Measurements from ENCODE around the gene ZCCHC14.
"Not testable (repeated sequence)": the region's sequence is repeated elsewhere in the genome, so short reads cannot be mapped to it uniquely, and the experiment has no call there.

The ZCCHC14 gene

DNA sequence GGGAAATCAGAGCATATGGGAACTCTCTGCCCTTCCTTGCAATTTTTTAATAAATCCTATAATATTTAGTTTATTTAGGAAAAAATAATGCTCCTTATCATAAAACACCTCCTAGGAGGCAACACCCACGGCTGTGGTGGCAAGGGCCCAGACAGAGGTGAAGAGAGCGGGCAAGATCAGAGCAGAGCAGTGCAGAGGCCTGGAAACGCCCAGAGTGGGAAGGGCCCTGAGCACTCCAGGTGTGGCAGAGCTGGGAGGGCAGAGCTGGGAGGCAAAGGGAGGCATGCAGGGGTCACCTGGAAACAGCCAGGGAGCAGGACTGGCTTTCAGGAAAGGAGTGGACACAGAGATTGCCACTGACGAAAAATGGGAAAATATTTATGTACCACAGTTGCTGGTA, 126.5 kb downstream of the ZCCHC14 start:
- DNase-seq (ENCODE audit: low read depth): no peak
- no peak overlapping the region for H3K4me3 ChIP-seq (ENCODE audit: control insufficient read depth, low read depth, low read length)
- TF ChIP-seq, protein P1, sequence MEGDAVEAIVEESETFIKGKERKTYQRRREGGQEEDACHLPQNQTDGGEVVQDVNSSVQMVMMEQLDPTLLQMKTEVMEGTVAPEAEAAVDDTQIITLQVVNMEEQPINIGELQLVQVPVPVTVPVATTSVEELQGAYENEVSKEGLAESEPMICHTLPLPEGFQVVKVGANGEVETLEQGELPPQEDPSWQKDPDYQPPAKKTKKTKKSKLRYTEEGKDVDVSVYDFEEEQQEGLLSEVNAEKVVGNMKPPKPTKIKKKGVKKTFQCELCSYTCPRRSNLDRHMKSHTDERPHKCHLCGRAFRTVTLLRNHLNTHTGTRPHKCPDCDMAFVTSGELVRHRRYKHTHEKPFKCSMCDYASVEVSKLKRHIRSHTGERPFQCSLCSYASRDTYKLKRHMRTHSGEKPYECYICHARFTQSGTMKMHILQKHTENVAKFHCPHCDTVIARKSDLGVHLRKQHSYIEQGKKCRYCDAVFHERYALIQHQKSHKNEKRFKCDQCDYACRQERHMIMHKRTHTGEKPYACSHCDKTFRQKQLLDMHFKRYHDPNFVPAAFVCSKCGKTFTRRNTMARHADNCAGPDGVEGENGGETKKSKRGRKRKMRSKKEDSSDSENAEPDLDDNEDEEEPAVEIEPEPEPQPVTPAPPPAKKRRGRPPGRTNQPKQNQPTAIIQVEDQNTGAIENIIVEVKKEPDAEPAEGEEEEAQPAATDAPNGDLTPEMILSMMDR (IDR thresholded peaks at IDR 0.05; ENCODE audit: control insufficient read depth, insufficient read depth, low read depth, low read length, missing control alignments): no peak

DNA sequence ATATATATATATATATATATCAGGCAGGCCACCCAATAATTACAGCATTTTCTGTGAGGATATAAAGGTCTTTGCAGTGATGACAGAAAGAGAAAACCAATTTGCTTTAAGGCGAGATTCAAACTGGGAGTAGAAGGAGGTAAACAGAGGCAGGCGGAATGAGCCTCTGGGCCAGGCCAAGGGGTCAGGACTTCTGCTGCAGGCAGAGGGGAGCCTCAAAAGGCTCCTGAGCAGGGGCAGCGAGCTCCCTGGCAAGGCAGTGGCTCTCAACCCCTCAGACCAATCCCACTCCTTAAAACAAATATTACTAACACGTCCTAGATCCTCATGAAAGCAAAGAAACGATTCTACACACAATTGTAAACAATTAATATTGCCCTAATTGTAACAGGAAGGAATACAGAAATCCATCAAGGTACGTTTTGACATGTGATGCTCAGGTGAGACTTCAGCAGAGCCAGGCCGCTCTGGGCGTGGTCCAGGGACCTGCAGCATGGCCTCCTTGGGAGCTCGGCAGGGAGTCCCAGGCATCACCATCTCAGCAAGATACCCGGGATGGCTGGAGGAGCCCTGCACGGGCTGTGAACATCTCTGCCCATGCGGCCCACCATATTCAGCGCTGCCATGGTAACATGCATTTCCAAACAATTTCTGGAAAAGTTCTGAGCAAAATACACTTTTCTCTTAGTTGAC, 127.7 kb downstream of the ZCCHC14 start:
- DNase-seq (ENCODE audit: low read depth): no peak
- no peak overlapping the region for H3K4me3 ChIP-seq (ENCODE audit: control insufficient read depth, low read depth, low read length)

DNA sequence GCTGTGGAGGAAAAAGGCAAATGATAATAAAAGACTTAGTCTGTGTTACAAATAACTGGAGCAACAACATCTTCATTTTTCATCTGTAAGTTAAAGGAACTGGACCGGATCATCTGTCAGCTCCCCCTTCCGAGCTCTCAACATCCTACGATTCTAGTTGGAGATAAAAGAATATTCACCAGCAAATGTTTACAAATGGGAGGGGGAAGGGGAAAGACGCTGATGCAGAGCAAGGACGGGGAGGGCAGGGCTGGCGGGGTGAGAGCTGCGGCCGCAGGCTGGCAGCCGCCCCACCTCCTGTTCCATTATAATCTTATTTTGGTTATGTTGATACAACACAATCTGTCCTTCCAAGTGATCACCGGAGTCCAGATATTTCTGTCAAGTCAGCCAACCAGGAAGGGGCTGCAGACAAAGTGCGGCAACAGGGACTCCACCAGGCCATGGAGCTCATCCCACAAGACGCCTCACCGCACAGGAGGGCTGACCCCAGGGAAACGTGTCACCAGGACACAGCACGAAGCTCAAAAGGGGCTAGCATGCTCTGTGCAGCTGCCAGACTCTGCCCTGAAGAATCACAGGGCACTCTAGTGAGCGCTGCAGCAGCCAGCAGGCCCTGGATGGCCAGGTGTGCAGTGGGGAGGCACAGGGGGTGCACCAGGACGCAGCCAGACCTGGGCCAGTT, 128.9 kb downstream of the ZCCHC14 start:
- TF ChIP-seq, protein P1 (IDR thresholded peaks at IDR 0.05; ENCODE audit: control insufficient read depth, insufficient read depth, low read depth, low read length, missing control alignments): no peak
- no peak for DNase-seq (ENCODE audit: low read depth)
- H3K4me3 ChIP-seq (ENCODE audit: control insufficient read depth, low read depth, low read length): no peak overlapping the region

More for the DNA sequence above, 127.7 kb downstream of the ZCCHC14 start:
- TF ChIP-seq, protein P1 (IDR thresholded peaks at IDR 0.05; ENCODE audit: control insufficient read depth, insufficient read depth, low read depth, low read length, missing control alignments): no peak

DNA sequence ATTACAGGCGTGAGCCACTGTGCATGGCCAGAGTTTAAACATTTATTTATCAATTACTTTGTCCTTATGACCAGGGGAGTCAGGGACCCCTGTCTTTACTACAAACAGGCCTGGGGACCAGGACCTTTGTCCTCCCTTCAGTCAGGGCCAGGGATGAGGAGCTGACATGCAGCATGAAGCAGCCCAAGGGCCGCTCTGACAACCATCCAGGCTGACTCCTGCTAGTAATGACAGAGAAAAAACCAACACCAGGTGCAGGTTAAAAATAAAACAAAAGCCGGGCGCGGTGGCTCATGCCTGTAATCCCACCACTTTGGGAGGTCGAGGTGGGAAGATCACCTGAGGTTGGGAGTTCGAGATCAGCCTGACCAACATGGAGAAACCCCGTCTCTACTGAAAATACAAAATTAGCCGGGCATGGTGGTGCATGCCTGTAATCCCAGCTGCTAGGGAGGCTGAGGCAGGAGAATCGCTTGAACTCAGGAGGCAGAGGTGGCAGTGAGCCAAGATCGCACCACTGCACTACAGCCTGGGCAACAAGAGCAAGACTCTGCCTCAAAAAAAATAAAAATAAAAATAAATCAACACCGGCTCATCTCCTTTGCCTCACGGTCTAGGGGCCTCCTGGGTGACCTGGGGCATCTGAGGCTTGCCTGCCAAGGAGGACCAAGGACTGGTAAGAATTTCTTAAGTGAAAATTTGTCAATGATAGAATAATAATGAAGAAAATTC, 129.8 kb downstream of the ZCCHC14 start:
- H3K4me3 ChIP-seq (ENCODE audit: control insufficient read depth, low read depth, low read length); DNase-seq (ENCODE audit: low read depth): not testable (repeated sequence)

DNA sequence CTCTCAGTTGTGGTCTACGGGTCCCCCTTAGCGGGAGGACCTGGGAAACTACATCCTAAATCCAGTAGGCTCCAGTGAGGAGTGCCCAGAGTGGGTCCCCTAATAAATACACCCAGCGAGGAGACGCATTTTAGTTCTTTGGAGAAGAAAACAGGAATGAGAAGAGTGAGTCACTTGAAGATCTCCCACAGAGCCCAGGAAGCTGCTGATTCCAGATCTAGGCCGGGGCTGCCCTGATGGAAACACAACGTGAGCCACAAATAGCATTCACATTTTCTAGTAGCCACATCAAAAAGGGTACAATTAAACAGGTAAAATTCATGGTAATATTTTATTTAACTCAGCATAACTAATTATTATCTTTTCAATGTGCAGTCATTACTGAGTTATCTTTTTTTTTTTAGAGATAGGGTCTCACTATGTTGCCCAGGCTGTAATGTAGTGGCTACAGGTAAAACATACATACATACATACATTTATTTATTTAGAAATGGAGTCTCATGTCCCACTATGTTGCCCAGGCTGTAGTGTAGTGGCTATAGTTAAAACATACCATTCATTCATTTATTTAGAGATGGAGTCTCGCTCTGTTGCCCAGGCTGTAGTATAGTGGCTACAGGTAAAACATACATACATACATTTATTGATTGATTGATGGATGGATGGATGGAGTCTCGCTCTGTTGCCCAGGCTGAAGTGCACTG, 130.8 kb downstream of the ZCCHC14 start:
- DNase-seq (ENCODE audit: low read depth): no peak
- TF ChIP-seq, protein P1 (IDR thresholded peaks at IDR 0.05; ENCODE audit: control insufficient read depth, insufficient read depth, low read depth, low read length, missing control alignments): no peak
- H3K4me3 ChIP-seq (ENCODE audit: control insufficient read depth, low read depth, low read length): no peak overlapping the region

DNA sequence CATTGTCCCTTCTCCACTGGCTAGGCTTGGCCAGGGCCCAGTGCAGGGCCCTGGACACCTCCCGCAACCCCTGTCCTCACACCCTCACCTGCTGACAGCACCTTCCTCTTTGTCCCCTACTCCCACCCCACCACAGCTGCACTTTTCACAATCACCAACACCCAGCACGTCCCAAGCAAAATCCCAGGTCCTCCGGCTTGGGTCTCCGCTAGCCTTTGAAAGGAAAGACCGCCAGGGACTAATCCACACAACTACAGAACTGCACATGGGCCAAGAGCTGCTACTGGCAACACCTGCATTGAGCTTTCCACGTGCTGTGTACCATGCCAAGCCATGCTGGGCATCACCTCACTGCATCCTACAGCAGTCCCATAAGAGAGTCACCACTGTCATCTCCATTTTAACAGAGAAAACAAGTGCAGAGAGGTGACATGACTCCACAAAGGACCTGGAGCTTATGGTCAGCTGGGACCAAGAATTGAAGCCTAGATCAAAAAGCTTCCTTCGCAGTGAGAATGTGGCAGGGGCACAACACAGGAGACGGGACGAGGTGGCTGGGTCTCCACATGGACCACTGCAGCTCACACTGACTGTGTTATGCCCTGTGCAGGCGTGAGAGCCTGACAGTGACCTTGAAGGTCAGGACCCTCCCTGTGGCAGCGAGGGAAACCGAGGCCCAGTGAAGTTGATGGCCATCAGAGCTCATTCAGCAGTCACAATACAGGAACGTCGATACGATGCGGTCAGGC, 131.8 kb downstream of the ZCCHC14 start:
- H3K4me3 ChIP-seq (ENCODE audit: control insufficient read depth, low read depth, low read length): no peak overlapping the region
- TF ChIP-seq, protein P1 (IDR thresholded peaks at IDR 0.05; ENCODE audit: control insufficient read depth, insufficient read depth, low read depth, low read length, missing control alignments): no peak
- DNase-seq (ENCODE audit: low read depth): no peak

All from AG09309 (cell line).